Neural progenitor cell (in vitro differentiated cells): ENCODE results near the gene UFC1. TPM values are rescaled to one million over a fixed set of nuclear protein-coding genes. Genes with fewer than 3 reads are reported as not detected.

Source experiments
- DNase-seq: peaks from one replicate; pipeline ENCODE4 v3.0.0-alpha.2; 2016; ENCODE audit warnings: low spot score
- H2AFZ ChIP-seq: fragments of 200-600 bp; sonication (generic); replicated peaks from 2 replicates; pipeline ENCODE4 v1.6.1; 2016; ENCODE audit warnings: antibody characterized with exemption
- H3F3A ChIP-seq: fragments of 200-600 bp; sonication (generic); 2 replicates; pipeline ENCODE4 v1.6.1; 2016; ENCODE audit warnings: antibody characterized with exemption, low read depth
- H3K27ac ChIP-seq: fragments of 200-600 bp; sonication (generic); 2 replicates; pipeline ENCODE4 v1.5.1; 2016; ENCODE audit warnings: mild to moderate bottlenecking
- H3K27me3 ChIP-seq: fragments of 200-600 bp; sonication (generic); 2 replicates; pipeline ENCODE4 v1.6.1; 2016; ENCODE audit warnings: mild to moderate bottlenecking, moderate library complexity
- H3K36me3 ChIP-seq: fragments of 200-600 bp; sonication (generic); 2 replicates; pipeline ENCODE4 v1.5.1; 2016
- H3K4me1 ChIP-seq: fragments of 200-600 bp; sonication (generic); 2 replicates; pipeline ENCODE4 v1.6.1; 2016; ENCODE audit warnings: mixed run types
- H3K4me2 ChIP-seq: fragments of 200-600 bp; sonication (generic); 2 replicates; pipeline ENCODE4 v1.6.1; 2016
- H3K4me3 ChIP-seq: fragments of 200-600 bp; sonication (generic); 2 replicates; pipeline ENCODE4 v1.5.1; 2016
- H3K79me2 ChIP-seq: fragments of 200-600 bp; sonication (generic); 2 replicates; pipeline ENCODE4 v1.6.1; 2016; ENCODE audit warnings: low read depth
- H3K9ac ChIP-seq: fragments of 200-600 bp; sonication (generic); 2 replicates; pipeline ENCODE4 v1.6.1; 2016
- H3K9me3 ChIP-seq: fragments of 200-600 bp; sonication (generic); 2 replicates; pipeline ENCODE4 v1.5.1; 2016; ENCODE audit warnings: low read depth
- H4K20me1 ChIP-seq: fragments of 200-600 bp; sonication (generic); 2 replicates; pipeline ENCODE4 v1.6.1; 2016; ENCODE audit warnings: low read depth
- H3K27ac Mint-ChIP-seq: 3 replicates; pipeline ENCODE4 v1.8.0; 2021; ENCODE audit warnings: mixed read lengths
- H3K27me3 Mint-ChIP-seq: 2 replicates; pipeline ENCODE4 v1.8.0; 2022; ENCODE audit warnings: low read depth, mild to moderate bottlenecking, inconsistent platforms, moderate library complexity, mixed read lengths; ENCODE audit not compliant: insufficient read depth
- H3K36me3 Mint-ChIP-seq: 3 replicates; pipeline ENCODE4 v1.8.0; 2021; ENCODE audit warnings: mixed read lengths
- H3K4me1 Mint-ChIP-seq: 3 replicates; pipeline ENCODE4 v1.8.0; 2021; ENCODE audit warnings: mixed read lengths
- H3K4me3 Mint-ChIP-seq: 3 replicates; pipeline ENCODE4 v1.8.0; 2021; ENCODE audit warnings: mild to moderate bottlenecking, moderate library complexity, mixed read lengths
- H3K9me3 Mint-ChIP-seq: 3 replicates; pipeline ENCODE4 v1.8.0; 2020; ENCODE audit warnings: mixed read lengths
- CTCF ChIP-seq: fragments of 200-600 bp; sonication (generic); IDR thresholded peaks from 2 replicates; pipeline ENCODE4 v1.5.1; 2017; ENCODE audit warnings: antibody characterized with exemption, mild to moderate bottlenecking
- EZH2 ChIP-seq: fragments of 200-600 bp; sonication (generic); IDR thresholded peaks from 2 replicates; pipeline ENCODE4 v1.6.1; 2017; ENCODE audit warnings: antibody characterized with exemption, mild to moderate bottlenecking, moderate library complexity
- EZH2phosphoT487 ChIP-seq: fragments of 200-600 bp; sonication (generic); IDR thresholded peaks from 2 replicates; pipeline ENCODE4 v1.6.1; 2017; ENCODE audit warnings: antibody characterized with exemption
- total RNA-seq: library from RNA; depleted of rRNA; stranded (reverse); fragments of >200 nt; gene quantifications from 2 replicates; pipeline ENCODE4 v1.2.3, GENCODE V29; 2015; ENCODE audit warnings: low replicate concordance

Gene UFC1
- total RNA-seq, 1 donor from 2014 or later: 114 TPM

- Histone ChIP-seq H3K79me2 (peaks cover 90% of the 10 kb centered on the region), H3K27me3 (no peaks in the 10 kb centered on the region), H3K27ac (no peak overlapping the region), H3K9me3 (no peaks in the 10 kb centered on the region), H3K4me2 (no peak overlapping the region), H3F3A (no peaks in the 10 kb centered on the region), H3K36me3 (no peaks in the 10 kb centered on the region), H3K4me1 (no peaks in the 10 kb centered on the region), H3K4me3 (no peak overlapping the region), H2AFZ (no peak overlapping the region), H3K9ac (no peak overlapping the region), H4K20me1 (peaks cover 28% of the 10 kb centered on the region)
- TF ChIP-seq EZH2phosphoT487: no peak
- no peak for TF ChIP-seq EZH2
- no peak for TF ChIP-seq CTCF
- peaks cover 6% of the 10 kb centered on the region for H3K36me3 Mint-ChIP-seq
- no peak for DNase-seq
- no peak overlapping the region for H3K4me3 Mint-ChIP-seq
- peaks cover 3% of the 10 kb centered on the region for H3K4me1 Mint-ChIP-seq
- H3K27ac Mint-ChIP-seq: no peak overlapping the region
- H3K9me3 Mint-ChIP-seq: no peaks in the 10 kb centered on the region
- peaks cover 4% of the 10 kb centered on the region for H3K27me3 Mint-ChIP-seq
These were observed 42.3 kb upstream of the UFC1 start for GRCh38 chr1:161111527-161111926.

GRCh38 chr1:161113915-161114314 is 39.9 kb upstream of the UFC1 start:
- Mint-ChIP-seq H3K9me3 (no peaks in the 10 kb centered on the region), H3K27ac (no peak overlapping the region), H3K27me3 (peaks cover 7% of the 10 kb centered on the region), H3K36me3 (peaks cover 4% of the 10 kb centered on the region), H3K4me3 (no peak overlapping the region), H3K4me1 (peaks cover 13% of the 10 kb centered on the region)
- H3K27ac ChIP-seq: no peak overlapping the region
- no peaks in the 10 kb centered on the region for H3K27me3 ChIP-seq
- peaks cover 18% of the 10 kb centered on the region for H3F3A ChIP-seq
- H3K4me3 ChIP-seq: no peak overlapping the region
- H3K79me2 ChIP-seq: peaks cover 97% of the 10 kb centered on the region
- H3K4me1 ChIP-seq: peaks cover 4% of the 10 kb centered on the region
- no peaks in the 10 kb centered on the region for H3K9me3 ChIP-seq
- no peak overlapping the region for H2AFZ ChIP-seq
- no peak overlapping the region for H3K4me2 ChIP-seq
- peaks cover 32% of the 10 kb centered on the region for H4K20me1 ChIP-seq
- TF ChIP-seq CTCF (no peak), EZH2 (no peak), EZH2phosphoT487 (no peak)
- H3K36me3 ChIP-seq: no peaks in the 10 kb centered on the region
- no peak overlapping the region for H3K9ac ChIP-seq
- no peak for DNase-seq

GRCh38 chr1:161114556-161114955 is 39.2 kb upstream of the UFC1 start:
- no peak overlapping the region for H3K4me3 Mint-ChIP-seq
- no peaks in the 10 kb centered on the region for H3K27me3 ChIP-seq
- H3K9me3 Mint-ChIP-seq: no peaks in the 10 kb centered on the region
- H3K27ac ChIP-seq: no peak overlapping the region
- H3K4me3 ChIP-seq: no peak overlapping the region
- no peak overlapping the region for H2AFZ ChIP-seq
- DNase-seq: no peak
- H3K9me3 ChIP-seq: no peaks in the 10 kb centered on the region
- H3K79me2 ChIP-seq: peaks cover 97% of the 10 kb centered on the region
- H3K27me3 Mint-ChIP-seq: peaks cover 7% of the 10 kb centered on the region
- peaks cover 38% of the 10 kb centered on the region for H4K20me1 ChIP-seq
- no peak overlapping the region for H3K27ac Mint-ChIP-seq
- H3K4me2 ChIP-seq: no peak overlapping the region
- H3K4me1 ChIP-seq: peaks cover 10% of the 10 kb centered on the region
- peaks cover 2% of the 10 kb centered on the region for H3K36me3 Mint-ChIP-seq
- no peak overlapping the region for H3K9ac ChIP-seq
- peaks cover 20% of the 10 kb centered on the region for H3K4me1 Mint-ChIP-seq
- H3F3A ChIP-seq: peaks cover 24% of the 10 kb centered on the region
- TF ChIP-seq CTCF (no peak), EZH2phosphoT487 (no peak), EZH2 (no peak)
- no peaks in the 10 kb centered on the region for H3K36me3 ChIP-seq
